ENCODE results near the gene GMPS. TPM values are rescaled to one million over a fixed set of nuclear protein-coding genes. Genes with fewer than 3 reads are reported as not detected.

GMPS gene
- total RNA-seq, 2 donors from 2014 or later, result 40.9 to 62.9 TPM

- Histone ChIP-seq H3K9me3 (no peaks in the 10 kb centered on the region), H3K4me1 (no peaks in the 10 kb centered on the region), H3K27ac (no peak overlapping the region), H3K4me3 (no peak overlapping the region), H3K27me3 (no peaks in the 10 kb centered on the region), H3K9ac (ENCODE audit: low read depth in 2 of 2, low read length in 2 of 2) (no peak overlapping the region), H3K36me3 (no peaks in the 10 kb centered on the region)
- no peak for DNase-seq
- TF ChIP-seq, protein P1, sequence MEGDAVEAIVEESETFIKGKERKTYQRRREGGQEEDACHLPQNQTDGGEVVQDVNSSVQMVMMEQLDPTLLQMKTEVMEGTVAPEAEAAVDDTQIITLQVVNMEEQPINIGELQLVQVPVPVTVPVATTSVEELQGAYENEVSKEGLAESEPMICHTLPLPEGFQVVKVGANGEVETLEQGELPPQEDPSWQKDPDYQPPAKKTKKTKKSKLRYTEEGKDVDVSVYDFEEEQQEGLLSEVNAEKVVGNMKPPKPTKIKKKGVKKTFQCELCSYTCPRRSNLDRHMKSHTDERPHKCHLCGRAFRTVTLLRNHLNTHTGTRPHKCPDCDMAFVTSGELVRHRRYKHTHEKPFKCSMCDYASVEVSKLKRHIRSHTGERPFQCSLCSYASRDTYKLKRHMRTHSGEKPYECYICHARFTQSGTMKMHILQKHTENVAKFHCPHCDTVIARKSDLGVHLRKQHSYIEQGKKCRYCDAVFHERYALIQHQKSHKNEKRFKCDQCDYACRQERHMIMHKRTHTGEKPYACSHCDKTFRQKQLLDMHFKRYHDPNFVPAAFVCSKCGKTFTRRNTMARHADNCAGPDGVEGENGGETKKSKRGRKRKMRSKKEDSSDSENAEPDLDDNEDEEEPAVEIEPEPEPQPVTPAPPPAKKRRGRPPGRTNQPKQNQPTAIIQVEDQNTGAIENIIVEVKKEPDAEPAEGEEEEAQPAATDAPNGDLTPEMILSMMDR (IDR thresholded peaks at IDR 0.05), result no peak
- intact Hi-C loops (cut with DNase I), result loop anchor here (10.0 kb wide), 1 partner anchor 139 kb away; the partner anchor contains the start of gene C3orf33
Observed at GRCh38 chr3:155944081-155944480, 73.6 kb downstream of the GMPS start.

DNA sequence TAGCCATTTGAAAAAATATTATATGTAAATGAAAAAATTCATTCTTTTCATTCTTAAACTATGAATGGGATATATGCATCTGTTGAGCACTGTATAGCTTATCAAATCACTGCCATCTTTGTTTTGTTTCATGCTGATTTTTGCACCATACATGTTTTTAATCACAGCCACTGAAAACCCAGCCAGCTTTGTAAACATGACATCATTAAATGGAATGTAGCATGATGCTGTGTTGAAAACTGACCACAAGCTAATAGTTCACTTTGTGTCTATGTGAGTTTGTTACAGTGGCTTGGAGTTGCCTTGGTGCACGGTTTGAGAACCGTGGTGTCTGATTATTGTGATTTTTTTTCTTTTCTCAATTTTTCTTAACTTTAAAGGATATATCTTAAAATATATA, 75.7 kb downstream of the GMPS start:
- H3K9me3 ChIP-seq, result no peaks in the 10 kb centered on the region
- no peaks in the 10 kb centered on the region for H3K27me3 ChIP-seq
- H3K4me3 ChIP-seq, result no peak overlapping the region
- intact Hi-C loops (cut with DNase I), result loop anchor here (10.0 kb wide), 1 partner anchor 141 kb away; the partner anchor contains the start of gene C3orf33
- no peak for DNase-seq
- TF ChIP-seq, protein P1 (IDR thresholded peaks at IDR 0.05), result no peak
- no peak overlapping the region for H3K27ac ChIP-seq
- no peak overlapping the region for H3K9ac ChIP-seq (ENCODE audit: low read depth in 2 of 2, low read length in 2 of 2)
- no peaks in the 10 kb centered on the region for H3K36me3 ChIP-seq
- no peaks in the 10 kb centered on the region for H3K4me1 ChIP-seq

DNA sequence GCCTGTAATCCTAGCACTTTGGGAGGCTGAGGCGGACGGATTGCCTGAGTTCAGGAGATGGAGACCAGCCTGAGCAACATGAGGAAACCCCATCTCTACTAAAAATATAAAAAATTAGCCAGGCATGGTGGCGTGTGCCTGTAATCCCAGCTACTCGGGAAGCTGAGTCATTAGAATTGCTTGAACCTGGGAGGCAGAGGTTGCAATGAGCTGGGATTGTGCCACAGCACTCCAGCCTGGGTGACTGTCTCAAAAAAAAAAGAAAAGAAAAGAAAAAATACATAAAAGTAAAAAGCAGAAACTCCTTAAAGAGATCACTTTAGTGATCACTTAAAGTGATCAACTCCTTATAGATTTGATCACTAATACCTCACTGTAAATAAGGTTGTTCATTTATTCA, 78.0 kb downstream of the GMPS start:
- Histone ChIP-seq H3K4me1 (no peaks in the 10 kb centered on the region), H3K9ac (ENCODE audit: low read depth in 2 of 2, low read length in 2 of 2) (no peak overlapping the region), H3K36me3 (no peaks in the 10 kb centered on the region), H3K4me3 (no peak overlapping the region), H3K27ac (no peak overlapping the region), H3K9me3 (no peaks in the 10 kb centered on the region), H3K27me3 (no peaks in the 10 kb centered on the region)
- TF ChIP-seq, protein P1 (IDR thresholded peaks at IDR 0.05), result no peak
- intact Hi-C loops (cut with DNase I), result loop anchor here (10.0 kb wide), 1 partner anchor 144 kb away; the partner anchor contains the start of gene C3orf33
- DNase-seq, result no peak

- TF ChIP-seq, protein P1 (IDR thresholded peaks at IDR 0.05), result no peak
- intact Hi-C loops (cut with DNase I), result loop anchor here (10.0 kb wide), 1 partner anchor 145 kb away; the partner anchor contains the start of gene C3orf33
- no peaks in the 10 kb centered on the region for H3K9me3 ChIP-seq
- no peak overlapping the region for H3K4me3 ChIP-seq
- H3K36me3 ChIP-seq, result no peaks in the 10 kb centered on the region
- H3K27me3 ChIP-seq, result no peaks in the 10 kb centered on the region
- no peaks in the 10 kb centered on the region for H3K4me1 ChIP-seq
- DNase-seq, result no peak
- H3K27ac ChIP-seq, result no peak overlapping the region
- H3K9ac ChIP-seq (ENCODE audit: low read depth in 2 of 2, low read length in 2 of 2), result no peak overlapping the region
Observed at GRCh38 chr3:155949453-155950217, 79.2 kb downstream of the GMPS start.

- Histone ChIP-seq H3K27me3 (no peaks in the 10 kb centered on the region), H3K4me1 (no peaks in the 10 kb centered on the region), H3K9me3 (no peaks in the 10 kb centered on the region), H3K4me3 (no peak overlapping the region), H3K36me3 (no peaks in the 10 kb centered on the region), H3K9ac (ENCODE audit: low read depth in 2 of 2, low read length in 2 of 2) (no peak overlapping the region), H3K27ac (no peak overlapping the region)
- intact Hi-C loops (cut with DNase I), result no loop called here
- TF ChIP-seq, protein P1 (IDR thresholded peaks at IDR 0.05), result no peak
- DNase-seq, result no peak
Observed at GRCh38 chr3:155956508-155957411, 86.3 kb downstream of the GMPS start.
